HEK293 (cell line): ENCODE results near the gene FGD4.
A peak's percentile ranks its signal among the peaks of the same experiment; 100 is the strongest.

Experiments
- EGR2 ChIP-seq: fragments of 450-650 bp; formaldehyde crosslinking; IDR thresholded peaks from 2 replicates; pipeline ENCODE4 v1.5.1; 2016; ENCODE audit warnings: low read depth, missing biosample characterization, missing genetic modification characterization
- GFI1B ChIP-seq: fragments of 450-650 bp; formaldehyde crosslinking; IDR thresholded peaks from 2 replicates; pipeline ENCODE4 v1.5.1; 2016; ENCODE audit warnings: missing biosample characterization, missing genetic modification characterization
- GLI2 ChIP-seq: fragments of 450-650 bp; formaldehyde crosslinking; IDR thresholded peaks from 2 replicates; pipeline ENCODE4; 2017; ENCODE audit warnings: missing biosample characterization, missing genetic modification characterization, low read depth, borderline replicate concordance
- KLF1 ChIP-seq: fragments of 450-650 bp; formaldehyde crosslinking; IDR thresholded peaks from 2 replicates; pipeline ENCODE4 v1.5.1; 2016; ENCODE audit warnings: missing biosample characterization, missing genetic modification characterization
- KLF10 ChIP-seq: fragments of 450-650 bp; IDR thresholded peaks from 2 replicates; pipeline ENCODE4 v1.5.1; 2018; ENCODE audit warnings: missing biosample characterization, mild to moderate bottlenecking, missing genetic modification characterization
- KLF16 ChIP-seq: fragments of 450-650 bp; formaldehyde crosslinking; IDR thresholded peaks from 2 replicates; pipeline ENCODE4 v1.5.1; 2017; ENCODE audit warnings: missing biosample characterization, missing genetic modification characterization
- KLF9 ChIP-seq: fragments of 450-650 bp; formaldehyde crosslinking; IDR thresholded peaks from 2 replicates; pipeline ENCODE4 v1.5.1; 2016; ENCODE audit warnings: missing biosample characterization, missing genetic modification characterization, low read depth
- OSR2 ChIP-seq: fragments of 450-650 bp; formaldehyde crosslinking; IDR thresholded peaks from 2 replicates; pipeline ENCODE4 v1.5.1; 2016; ENCODE audit warnings: missing biosample characterization, missing genetic modification characterization
- PRDM2 ChIP-seq: fragments of 450-650 bp; formaldehyde crosslinking; IDR thresholded peaks from 2 replicates; pipeline ENCODE4 v1.5.1; 2016; ENCODE audit warnings: missing biosample characterization, missing genetic modification characterization, borderline replicate concordance
- SCRT2 ChIP-seq: fragments of 450-650 bp; formaldehyde crosslinking; IDR thresholded peaks from 2 replicates; pipeline ENCODE4 v1.5.1; 2016; ENCODE audit warnings: missing biosample characterization, missing genetic modification characterization
- TRIM28 ChIP-seq: IDR thresholded peaks from 2 replicates; pipeline ENCODE4 v1.6.1; 2011; ENCODE audit warnings: low read length, control low read depth, borderline replicate concordance
- TSHZ1 ChIP-seq: fragments of 450-650 bp; formaldehyde crosslinking; IDR thresholded peaks from 2 replicates; pipeline ENCODE4 v1.5.1; 2016; ENCODE audit warnings: missing biosample characterization, missing genetic modification characterization, borderline replicate concordance
- ZBTB44 ChIP-seq: fragments of 450-650 bp; IDR thresholded peaks from 2 replicates; pipeline ENCODE4 v1.5.1; 2018; ENCODE audit warnings: missing biosample characterization, mild to moderate bottlenecking, missing genetic modification characterization
- ZNF114 ChIP-seq: fragments of 450-650 bp; formaldehyde crosslinking; IDR thresholded peaks from 2 replicates; pipeline ENCODE4 v1.5.0; 2017; ENCODE audit warnings: missing biosample characterization, missing genetic modification characterization
- ZNF146 ChIP-seq: fragments of 450-650 bp; formaldehyde crosslinking; IDR thresholded peaks from 2 replicates; pipeline ENCODE4 v1.5.1; 2016; ENCODE audit warnings: missing biosample characterization, missing genetic modification characterization
- ZNF211 ChIP-seq: fragments of 450-650 bp; formaldehyde crosslinking; IDR thresholded peaks from 2 replicates; pipeline ENCODE4 v1.5.1; 2016; ENCODE audit warnings: low read depth, missing biosample characterization, missing genetic modification characterization
- ZNF214 ChIP-seq: fragments of 450-650 bp; formaldehyde crosslinking; IDR thresholded peaks from 2 replicates; pipeline ENCODE4 v1.5.1; 2017; ENCODE audit warnings: missing biosample characterization, mild to moderate bottlenecking, missing genetic modification characterization, borderline replicate concordance
- ZNF341 ChIP-seq: fragments of 450-650 bp; formaldehyde crosslinking; IDR thresholded peaks from 2 replicates; pipeline ENCODE4; 2016; ENCODE audit warnings: low read depth, missing biosample characterization, missing genetic modification characterization
- ZNF423 ChIP-seq: fragments of 450-650 bp; formaldehyde crosslinking; IDR thresholded peaks from 2 replicates; pipeline ENCODE4 v1.5.1; 2016; ENCODE audit warnings: missing biosample characterization, missing genetic modification characterization
- ZNF544 ChIP-seq: fragments of 450-650 bp; formaldehyde crosslinking; IDR thresholded peaks from 2 replicates; pipeline ENCODE4 v1.5.0; 2017; ENCODE audit warnings: missing biosample characterization, missing genetic modification characterization
- ZNF548 ChIP-seq: fragments of 450-650 bp; formaldehyde crosslinking; IDR thresholded peaks from 2 replicates; pipeline ENCODE4 v1.5.1; 2016; ENCODE audit warnings: missing biosample characterization, missing genetic modification characterization
- ZNF596 ChIP-seq: fragments of 450-650 bp; IDR thresholded peaks from 2 replicates; pipeline ENCODE4 v1.5.0; 2018; ENCODE audit warnings: missing biosample characterization, mild to moderate bottlenecking, missing genetic modification characterization, moderate library complexity
- ZNF624 ChIP-seq: fragments of 450-650 bp; formaldehyde crosslinking; IDR thresholded peaks from 2 replicates; pipeline ENCODE4 v1.5.1; 2017; ENCODE audit warnings: missing biosample characterization, missing genetic modification characterization
- ZNF626 ChIP-seq: fragments of 450-650 bp; sonication (Bioruptor Pico); formaldehyde crosslinking; IDR thresholded peaks from 2 replicates; pipeline ENCODE4 v1.5.1; 2018; ENCODE audit warnings: missing biosample characterization, missing genetic modification characterization, inconsistent platforms
- ZNF76 ChIP-seq: fragments of 450-650 bp; formaldehyde crosslinking; IDR thresholded peaks from 2 replicates; pipeline ENCODE4; 2016; ENCODE audit warnings: low read depth, missing biosample characterization, missing genetic modification characterization, borderline replicate concordance
- ZNF777 ChIP-seq: fragments of 450-650 bp; formaldehyde crosslinking; IDR thresholded peaks from 2 replicates; pipeline ENCODE4 v1.5.1; 2017; ENCODE audit warnings: missing biosample characterization, missing genetic modification characterization, borderline replicate concordance
- ZNF843 ChIP-seq: fragments of 450-650 bp; formaldehyde crosslinking; IDR thresholded peaks from 2 replicates; pipeline ENCODE4 v1.5.1; 2016; ENCODE audit warnings: missing biosample characterization, missing genetic modification characterization
- ZSCAN16 ChIP-seq: fragments of 450-650 bp; formaldehyde crosslinking; IDR thresholded peaks from 2 replicates; pipeline ENCODE4 v1.5.1; 2016; ENCODE audit warnings: missing biosample characterization, missing genetic modification characterization
- ZSCAN23 ChIP-seq: fragments of 450-650 bp; formaldehyde crosslinking; IDR thresholded peaks from 2 replicates; pipeline ENCODE4 v1.5.1; 2016; ENCODE audit warnings: missing biosample characterization, missing genetic modification characterization
- ZXDB ChIP-seq: fragments of 450-650 bp; formaldehyde crosslinking; IDR thresholded peaks from 2 replicates; pipeline ENCODE4 v1.5.1; 2016; ENCODE audit warnings: missing biosample characterization, missing genetic modification characterization

The FGD4 gene

GRCh38 chr12:32679091-32679919 is 279.9 kb downstream of the FGD4 start, which contains the start of gene DNM1L (continued):
- no peak for TF ChIP-seq TSHZ1 (tag by site-specific recombination)
- TF ChIP-seq ZNF544 (tag by site-specific recombination): no peak
- TF ChIP-seq KLF9 (tag by site-specific recombination): 0 out of 2 replicates have a peak, but pooled peaks have one; percentile 67
- no peak for TF ChIP-seq ZNF548 (tag by site-specific recombination)
- peak; percentile 95 for TF ChIP-seq EGR2 (tag by site-specific recombination)
- TF ChIP-seq ZNF596 (tag by site-specific recombination): peak; percentile 42
- TF ChIP-seq SCRT2 (tag by site-specific recombination): peak; percentile 33; the same call in 1 of the 2 replicates
- TF ChIP-seq ZNF214 (tag by site-specific recombination): no peak
- no peak for TF ChIP-seq TRIM28
- TF ChIP-seq ZNF76 (tag by site-specific recombination): peak; percentile 99
- no peak; the same call in 1 of the 2 replicates for TF ChIP-seq ZSCAN16 (tag by site-specific recombination)
- TF ChIP-seq KLF16 (tag by site-specific recombination): peak; percentile 90
- TF ChIP-seq ZNF341 (tag by site-specific recombination): peak; percentile 65
- TF ChIP-seq GFI1B (tag by site-specific recombination): peak; percentile 43; the same call in 1 of the 2 replicates
- no peak for TF ChIP-seq ZNF114 (tag by site-specific recombination)
- TF ChIP-seq ZNF211: no peak
- TF ChIP-seq KLF10 (tag by site-specific recombination): peak; percentile 80
- TF ChIP-seq GLI2 (tag by site-specific recombination): no peak
- no peak for TF ChIP-seq PRDM2 (tag by site-specific recombination)
- TF ChIP-seq KLF1 (tag by site-specific recombination): peak; percentile 67; the same call in 1 of the 2 replicates
- no peak for TF ChIP-seq ZNF777 (tag by site-specific recombination)
- TF ChIP-seq ZBTB44: 0 out of 2 replicates have a peak, but pooled peaks have one; percentile 24
- peak; percentile 82 for TF ChIP-seq OSR2 (tag by site-specific recombination)
- TF ChIP-seq ZNF624 (tag by site-specific recombination): no peak
- TF ChIP-seq ZNF146 (tag by site-specific recombination): peak; percentile 36; the same call in 1 of the 2 replicates
- TF ChIP-seq ZXDB (tag by site-specific recombination): peak; percentile 92
- peak; percentile 28; the same call in 1 of the 2 replicates for TF ChIP-seq ZNF626 (tag by site-specific recombination)
- TF ChIP-seq ZNF423 (tag by site-specific recombination): peak; percentile 85
- peak; percentile 79 for TF ChIP-seq ZNF843 (tag by site-specific recombination)
- TF ChIP-seq ZSCAN23 (tag by site-specific recombination): peak; percentile 64; the same call in 1 of the 2 replicates
